GM21423 (cell line): ENCODE results near the gene SLC22A12.
"Not testable (repeated sequence)": the region's sequence is repeated elsewhere in the genome, so short reads cannot be mapped to it uniquely, and the experiment has no call there.

ENCODE experiments used
- ATAC-seq: cut with Tn5 transposase; IDR thresholded peaks from one replicate; pipeline ENCODE4 v1.9.1; 2021; ENCODE audit warnings: mild to moderate bottlenecking, moderate library complexity; ENCODE audit not compliant: unreplicated experiment

The SLC22A12 gene

GRCh38 chr11:64590763-64591221 lies at the start of gene SLC22A12:
Gene SLC22A12, plus strand, starts transcription at chr11:64591220. Its CDS starts 337 bp downstream, at chr11:64591557.
- no peak for ATAC-seq

GRCh38 chr11:64542172-64543125 lies 48.6 kb upstream of the SLC22A12 start:
- no peak for ATAC-seq

GRCh38 chr11:64543818-64544217 lies 47.2 kb upstream of the SLC22A12 start:
- ATAC-seq, result no peak

- ATAC-seq, result no peak
Observed at GRCh38 chr11:64544616-64545296, 46.3 kb upstream of the SLC22A12 start.

- no peak for ATAC-seq
Observed at GRCh38 chr11:64545619-64546018, 45.4 kb upstream of the SLC22A12 start.

- no peak for ATAC-seq
Observed at GRCh38 chr11:64546176-64546575, 44.8 kb upstream of the SLC22A12 start.

- ATAC-seq, result no peak
Observed at GRCh38 chr11:64546600-64546999, 44.4 kb upstream of the SLC22A12 start.

- ATAC-seq, result no peak
Observed at GRCh38 chr11:64549969-64550368, 41.1 kb upstream of the SLC22A12 start.

GRCh38 chr11:64553554-64554201 lies 37.3 kb upstream of the SLC22A12 start:
- no peak for ATAC-seq

- ATAC-seq, result no peak
Observed at GRCh38 chr11:64556044-64556720, 34.8 kb upstream of the SLC22A12 start.

GRCh38 chr11:64556721-64557250 lies 34.2 kb upstream of the SLC22A12 start:
- ATAC-seq, result no peak

GRCh38 chr11:64558065-64558745 lies 32.8 kb upstream of the SLC22A12 start:
- no peak for ATAC-seq

- no peak for ATAC-seq
Observed at GRCh38 chr11:64558869-64559268, 32.2 kb upstream of the SLC22A12 start.

GRCh38 chr11:64559351-64560138 lies 31.5 kb upstream of the SLC22A12 start:
- no peak for ATAC-seq

- no peak for ATAC-seq
Observed at GRCh38 chr11:64560139-64560771, 30.8 kb upstream of the SLC22A12 start.

GRCh38 chr11:64560941-64561340 lies 30.1 kb upstream of the SLC22A12 start:
- ATAC-seq, result no peak

GRCh38 chr11:64561429-64561828 lies 29.6 kb upstream of the SLC22A12 start:
- not testable (repeated sequence) for ATAC-seq

GRCh38 chr11:64561984-64562722 lies 28.9 kb upstream of the SLC22A12 start:
- no peak for ATAC-seq
